Fibroblast of villous mesenchyme (primary cell): ENCODE data around the gene STRN3. TPM values are rescaled to one million over a fixed set of nuclear protein-coding genes. Genes with fewer than 3 reads are reported as not detected.

ENCODE experiments used
- DNase-seq: peaks from one replicate; pipeline ENCODE4 v3.0.0-alpha.2; 2010; ENCODE audit warnings: low read depth
- H3K4me3 ChIP-seq: 2 replicates; pipeline ENCODE4 v1.5.1; 2011; ENCODE audit warnings: low read depth, mild to moderate bottlenecking, low read length
- total RNA-seq: library from RNA; depleted of rRNA; stranded (reverse); fragments of >200 nt; gene quantifications from 2 replicates; pipeline ENCODE4 v1.2.3, GENCODE V29; 2012
- TF ChIP-seq, protein P1 (sequence below): IDR thresholded peaks from 2 replicates; pipeline ENCODE4 v1.5.1; 2012; ENCODE audit warnings: low read depth, mild to moderate bottlenecking, low read length; ENCODE audit not compliant: insufficient read depth

STRN3 gene
- total RNA-seq, 1 donor = 83.3 TPM

DNA sequence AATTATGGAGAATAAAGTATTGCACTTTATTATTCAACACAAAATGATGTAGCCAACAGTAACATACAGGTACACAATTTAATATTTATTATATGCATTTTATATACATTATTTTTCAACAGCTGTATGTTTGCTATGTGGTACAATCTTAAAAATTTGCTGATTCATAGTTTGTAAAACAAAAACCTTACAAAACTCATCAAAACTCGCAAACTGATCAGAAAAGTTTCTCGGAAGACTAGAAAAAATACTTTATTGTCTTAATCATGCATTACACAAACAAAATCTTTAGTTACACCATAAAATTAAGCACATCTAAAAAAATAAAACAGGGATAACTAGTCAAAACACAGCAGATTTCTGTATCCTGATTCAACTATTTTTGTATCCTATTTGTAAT is 132.4 kb downstream of the STRN3 start:
- DNase-seq = no peak
- H3K4me3 ChIP-seq = no peak overlapping the region
- TF ChIP-seq, protein P1, sequence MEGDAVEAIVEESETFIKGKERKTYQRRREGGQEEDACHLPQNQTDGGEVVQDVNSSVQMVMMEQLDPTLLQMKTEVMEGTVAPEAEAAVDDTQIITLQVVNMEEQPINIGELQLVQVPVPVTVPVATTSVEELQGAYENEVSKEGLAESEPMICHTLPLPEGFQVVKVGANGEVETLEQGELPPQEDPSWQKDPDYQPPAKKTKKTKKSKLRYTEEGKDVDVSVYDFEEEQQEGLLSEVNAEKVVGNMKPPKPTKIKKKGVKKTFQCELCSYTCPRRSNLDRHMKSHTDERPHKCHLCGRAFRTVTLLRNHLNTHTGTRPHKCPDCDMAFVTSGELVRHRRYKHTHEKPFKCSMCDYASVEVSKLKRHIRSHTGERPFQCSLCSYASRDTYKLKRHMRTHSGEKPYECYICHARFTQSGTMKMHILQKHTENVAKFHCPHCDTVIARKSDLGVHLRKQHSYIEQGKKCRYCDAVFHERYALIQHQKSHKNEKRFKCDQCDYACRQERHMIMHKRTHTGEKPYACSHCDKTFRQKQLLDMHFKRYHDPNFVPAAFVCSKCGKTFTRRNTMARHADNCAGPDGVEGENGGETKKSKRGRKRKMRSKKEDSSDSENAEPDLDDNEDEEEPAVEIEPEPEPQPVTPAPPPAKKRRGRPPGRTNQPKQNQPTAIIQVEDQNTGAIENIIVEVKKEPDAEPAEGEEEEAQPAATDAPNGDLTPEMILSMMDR = no peak

DNA sequence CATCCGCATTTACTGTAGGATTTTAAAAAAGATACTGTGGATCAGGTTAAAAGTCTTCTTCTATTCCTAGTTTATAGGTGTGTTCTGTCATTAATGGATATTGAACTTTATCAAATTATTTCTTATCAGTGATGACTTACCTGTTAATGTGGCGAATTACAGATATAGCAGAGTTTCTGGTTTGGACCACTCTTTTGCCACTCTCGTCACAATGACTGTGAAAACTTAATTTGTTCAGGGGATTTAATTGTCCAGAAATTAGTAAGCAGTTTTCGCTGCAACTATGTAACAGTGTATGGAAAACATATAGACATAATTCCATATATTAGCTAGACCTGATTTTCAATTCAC is 137.0 kb downstream of the STRN3 start:
- TF ChIP-seq, protein P1 = no peak
- no peak overlapping the region for H3K4me3 ChIP-seq
- DNase-seq = no peak

DNA sequence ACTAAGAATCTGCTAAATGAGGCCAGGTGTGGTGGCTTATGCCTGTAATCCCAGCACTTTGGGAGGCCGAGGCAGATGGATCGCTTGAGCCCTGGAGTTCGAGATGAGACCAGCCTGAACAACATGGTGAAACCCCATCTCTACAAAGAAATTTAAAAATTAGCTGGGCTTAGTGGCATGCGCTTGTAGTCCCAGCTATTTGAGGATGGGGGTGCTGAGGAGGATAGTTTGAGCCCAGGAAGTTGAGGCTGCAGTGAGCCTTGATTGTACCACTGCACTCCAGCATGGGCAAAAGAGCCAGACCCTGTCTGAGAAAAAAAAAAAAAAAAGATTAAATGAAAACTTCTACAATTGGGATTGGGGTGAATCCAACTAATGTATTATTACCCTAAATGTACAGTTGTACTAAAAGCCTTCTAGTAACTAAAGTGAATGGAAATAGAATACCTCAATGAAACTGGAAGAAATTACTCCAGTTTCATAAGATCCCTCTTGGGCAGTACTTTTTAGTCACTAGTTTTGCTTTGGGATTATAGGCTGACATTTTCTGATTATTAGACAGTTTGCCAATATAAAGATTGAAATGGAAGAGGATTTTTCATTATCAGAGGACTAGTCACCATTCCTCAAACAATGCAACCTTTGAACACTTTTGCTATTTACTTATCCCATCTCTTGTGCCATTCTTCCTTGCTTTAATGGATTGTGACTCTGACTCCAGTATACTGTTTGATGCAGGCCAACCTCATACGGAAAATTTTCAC is 137.5 kb downstream of the STRN3 start:
- TF ChIP-seq, protein P1 = no peak
- no peak overlapping the region for H3K4me3 ChIP-seq
- no peak for DNase-seq

DNA sequence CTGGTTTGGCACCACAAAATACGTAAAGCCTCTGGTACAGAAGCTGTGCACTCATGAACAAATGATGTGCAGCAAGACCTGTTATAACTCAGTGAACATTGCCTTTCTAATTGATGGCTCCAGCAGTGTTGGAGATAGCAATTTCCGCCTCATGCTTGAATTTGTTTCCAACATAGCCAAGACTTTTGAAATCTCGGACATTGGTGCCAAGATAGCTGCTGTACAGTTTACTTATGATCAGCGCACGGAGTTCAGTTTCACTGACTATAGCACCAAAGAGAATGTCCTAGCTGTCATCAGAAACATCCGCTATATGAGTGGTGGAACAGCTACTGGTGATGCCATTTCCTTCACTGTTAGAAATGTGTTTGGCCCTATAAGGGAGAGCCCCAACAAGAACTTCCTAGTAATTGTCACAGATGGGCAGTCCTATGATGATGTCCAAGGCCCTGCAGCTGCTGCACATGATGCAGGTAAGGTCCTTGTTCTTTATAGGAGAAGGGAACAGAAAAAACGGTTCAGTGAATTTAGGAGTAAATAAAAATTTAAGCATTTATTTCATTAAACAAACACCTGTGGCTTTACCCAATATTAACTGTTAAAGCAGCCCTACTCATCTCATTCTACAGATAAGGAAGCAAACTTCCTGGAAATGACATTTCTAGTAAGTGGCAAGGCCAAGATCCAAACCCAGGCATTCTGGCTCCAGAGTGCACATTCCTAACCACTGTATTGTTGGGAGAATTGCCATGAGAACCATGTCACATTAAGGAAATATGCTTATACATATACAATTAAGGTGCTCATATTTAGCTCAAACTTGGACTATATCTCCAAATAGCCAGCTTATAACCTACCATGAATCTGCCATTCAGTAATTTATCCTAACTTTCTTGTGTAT is 140.1 kb downstream of the STRN3 start:
- no peak for DNase-seq
- TF ChIP-seq, protein P1 = no peak
- H3K4me3 ChIP-seq = no peak overlapping the region

DNA sequence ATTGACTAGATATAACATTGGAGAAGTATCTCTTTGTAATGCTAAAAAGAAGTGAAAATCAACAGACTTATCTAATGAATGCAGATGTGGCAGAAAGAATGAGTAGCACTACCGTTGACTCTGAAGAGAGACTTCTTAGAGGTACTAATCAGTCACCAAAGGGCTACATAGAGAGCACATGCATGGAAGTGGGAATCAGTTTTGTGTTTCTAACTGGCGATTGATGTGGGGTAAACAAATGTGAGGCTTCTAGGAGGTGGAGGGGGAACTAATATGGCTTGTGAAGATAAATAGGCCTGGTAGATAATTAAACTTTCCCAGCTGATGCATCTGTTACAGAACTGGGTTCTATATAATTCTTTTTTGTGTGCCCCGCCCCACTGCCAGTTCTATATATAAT is 141.3 kb downstream of the STRN3 start:
- no peak for DNase-seq
- TF ChIP-seq, protein P1 = no peak
- no peak overlapping the region for H3K4me3 ChIP-seq

DNA sequence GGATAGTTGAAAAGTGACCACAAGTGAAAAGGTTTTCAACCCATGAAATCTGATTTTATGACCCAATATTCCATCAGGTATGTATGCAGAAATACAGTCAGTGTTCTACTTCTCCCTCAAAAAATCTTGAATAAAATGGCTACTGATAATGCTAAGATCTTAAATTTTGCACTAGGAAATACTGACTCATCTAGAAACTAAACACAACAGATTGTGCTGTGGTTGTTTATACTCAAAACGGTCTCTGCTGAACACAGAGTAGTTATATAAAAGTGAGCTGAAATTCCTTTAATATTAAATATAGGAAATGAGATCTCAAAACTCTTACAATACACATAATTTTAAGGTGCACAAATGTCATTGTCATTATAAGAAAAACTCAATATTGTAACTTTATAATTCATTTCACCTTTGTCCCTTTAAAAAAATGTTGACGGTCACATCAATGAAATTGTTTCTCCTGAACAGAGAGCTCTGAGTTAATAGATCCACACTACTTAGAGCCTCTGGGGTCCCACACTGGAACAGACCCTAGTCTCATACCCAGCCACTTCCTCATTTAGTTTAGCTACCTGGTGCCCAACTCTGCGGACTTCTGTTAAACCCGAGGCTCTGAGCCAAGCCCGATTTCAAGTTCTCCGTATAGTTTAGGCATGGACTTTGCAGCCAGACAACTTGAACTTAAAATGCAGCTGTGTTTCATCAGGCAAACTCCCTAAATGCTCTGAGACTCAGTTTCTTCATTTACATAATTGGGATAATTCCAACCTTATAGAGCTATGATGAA is 142.5 kb downstream of the STRN3 start:
- no peak for DNase-seq
- no peak overlapping the region for H3K4me3 ChIP-seq
- TF ChIP-seq, protein P1 = no peak
